GM12891 (cell line): ENCODE data around the gene IER3.

Experiments used
- POLR2A ChIP-seq: IDR thresholded peaks from 2 replicates; pipeline ENCODE4 v1.6.1; 2011; ENCODE audit warnings: low read depth, low read length, control low read depth
- TAF1 ChIP-seq: IDR thresholded peaks from 2 replicates; pipeline ENCODE4 v1.6.1; 2011; ENCODE audit warnings: low read depth, low read length, control low read depth

GRCh38 chr6:30760549-30760948, 16.2 kb upstream of the IER3 start:
- TF ChIP-seq TAF1: no peak
- no peak for TF ChIP-seq POLR2A
